IMR-90 (cell line): ENCODE results near the gene C1orf159. TPM values are rescaled to one million over a fixed set of nuclear protein-coding genes. Genes with fewer than 3 reads are reported as not detected.
A peak's percentile ranks its signal among the peaks of the same experiment; 100 is the strongest.

Experiments used
- ATAC-seq: fragments of 200-7000 bp; cut with Tn5 transposase; 2 replicates; pipeline ENCODE4 v1.9.1; 2020; ENCODE audit warnings: low read depth, mild to moderate bottlenecking, moderate library complexity
- BruUV-seq: library from RNA; stranded (reverse); fragments of 400-500 nt; replicated peaks from 2 replicates; lab custom pipeline; 2021; lab: Mats Ljungman, UMichigan
- CTCF ChIA-PET: fragments of 300-600 bp; formaldehyde crosslinking; extraction: SDS; loops from one replicate; lab custom pipeline; 2021; ENCODE audit warnings: antibody characterized with exemption; lab: Yijun Ruan, JAX
- POLR2A ChIA-PET: fragments of 300-600 bp; sonication (Branson Sonifier 250); formaldehyde crosslinking; loops from one replicate; lab custom pipeline; 2022; ENCODE audit warnings: antibody characterized with exemption; ENCODE audit not compliant: unreplicated experiment; lab: Charles Lee
- DNase-seq: peaks from one replicate; pipeline ENCODE4 v3.0.0; 2013
- H2AFZ ChIP-seq: replicated peaks from 2 replicates; pipeline ENCODE3; 2013; ENCODE audit warnings: low read length, mild to moderate bottlenecking; ENCODE audit not compliant: poor library complexity
- H2AK5ac ChIP-seq: 2 replicates; pipeline ENCODE4 v1.6.1; 2013; ENCODE audit warnings: low read depth, low read length, inconsistent platforms
- H2AK9ac ChIP-seq: replicated peaks from 2 replicates; pipeline ENCODE3; 2013; ENCODE audit warnings: mild to moderate bottlenecking, low read depth, low read length, moderate library complexity; ENCODE audit not compliant: poor library complexity
- H2BK120ac ChIP-seq: 2 replicates; pipeline ENCODE4 v1.6.1; 2013; ENCODE audit warnings: low read depth, low read length, inconsistent platforms
- H2BK15ac ChIP-seq: 3 replicates; pipeline ENCODE4 v1.6.1; 2013; ENCODE audit warnings: low read depth, low read length, inconsistent platforms
- H2BK20ac ChIP-seq: 2 replicates; pipeline ENCODE4 v1.6.1; 2013; ENCODE audit warnings: low read depth, mild to moderate bottlenecking, inconsistent platforms, low read length, moderate library complexity
- H2BK5ac ChIP-seq: 2 replicates; pipeline ENCODE4 v1.6.1; 2013; ENCODE audit warnings: mild to moderate bottlenecking, low read depth, low read length, inconsistent platforms; ENCODE audit not compliant: poor library complexity, severe bottlenecking
- H3K14ac ChIP-seq: replicated peaks from 2 replicates; pipeline ENCODE4 v1.6.1; 2013; ENCODE audit warnings: low read depth, low read length, inconsistent platforms
- H3K18ac ChIP-seq: 2 replicates; pipeline ENCODE4 v1.6.1; 2013; ENCODE audit warnings: low read depth, low read length, control low read depth
- H3K23ac ChIP-seq: 2 replicates; pipeline ENCODE4 v1.6.1; 2013; ENCODE audit warnings: low read depth, low read length, inconsistent platforms
- H3K27ac ChIP-seq: 2 replicates; pipeline ENCODE4 v1.5.1; 2013; ENCODE audit warnings: mild to moderate bottlenecking, control low read depth, low read length; ENCODE audit not compliant: insufficient read depth
- H3K27me3 ChIP-seq: 2 replicates; pipeline ENCODE4 v1.6.1; 2013; ENCODE audit warnings: low read length; ENCODE audit not compliant: control insufficient read depth, insufficient read depth
- H3K36me3 ChIP-seq: 2 replicates; pipeline ENCODE4 v1.6.1; 2013; ENCODE audit warnings: low read length, mixed read lengths; ENCODE audit not compliant: control insufficient read depth, insufficient read depth
- H3K4ac ChIP-seq: 2 replicates; pipeline ENCODE4 v1.6.1; 2013; ENCODE audit warnings: low read depth, low read length, inconsistent platforms
- H3K4me1 ChIP-seq: 2 replicates; pipeline ENCODE4 v1.6.1; 2013; ENCODE audit warnings: low read length, mixed read lengths; ENCODE audit not compliant: control insufficient read depth, insufficient read depth
- H3K4me2 ChIP-seq: 2 replicates; pipeline ENCODE4 v1.6.1; 2013; ENCODE audit warnings: low read depth, mild to moderate bottlenecking, control low read depth, low read length, moderate library complexity
- H3K4me3 ChIP-seq: 2 replicates; pipeline ENCODE4 v1.5.1; 2013; ENCODE audit warnings: low read depth, mild to moderate bottlenecking, control low read depth, low read length, moderate library complexity; ENCODE audit not compliant: insufficient read depth
- H3K56ac ChIP-seq: 2 replicates; pipeline ENCODE4 v1.6.1; 2013; ENCODE audit warnings: low read length, inconsistent platforms; ENCODE audit not compliant: insufficient read depth; ENCODE audit errors: extremely low read depth
- H3K79me1 ChIP-seq, 2 experiments: 2 replicates each; pipeline ENCODE4 v1.6.1; 2013; ENCODE audit warnings: low read length in 2 of 2, inconsistent platforms in 1 of 2, low read depth in 1 of 2
- H3K9ac ChIP-seq: 2 replicates; pipeline ENCODE4 v1.6.1; 2013; ENCODE audit warnings: low read depth, low read length, control low read depth
- H3K9me1 ChIP-seq: 2 replicates; pipeline ENCODE4 v1.6.1; 2013; ENCODE audit warnings: low read length, inconsistent platforms; ENCODE audit not compliant: insufficient read depth
- H3K9me3 ChIP-seq: 2 replicates; pipeline ENCODE4 v1.6.1; 2013; ENCODE audit warnings: low read length; ENCODE audit not compliant: control insufficient read depth, insufficient read depth
- H4K20me1 ChIP-seq: 2 replicates; pipeline ENCODE4 v1.6.1; 2013; ENCODE audit warnings: low read length, inconsistent platforms; ENCODE audit not compliant: insufficient read depth
- H4K5ac ChIP-seq: 2 replicates; pipeline ENCODE4 v1.6.1; 2013; ENCODE audit warnings: mild to moderate bottlenecking, low read depth, low read length, control low read depth
- H4K8ac ChIP-seq, 2 experiments: 2 replicates each; pipeline ENCODE4 v1.6.1; 2013; ENCODE audit warnings: low read depth in 2 of 2, low read length in 2 of 2, control low read depth in 1 of 2, inconsistent platforms in 1 of 2
- H4K91ac ChIP-seq: 2 replicates; pipeline ENCODE4 v1.6.1; 2013; ENCODE audit warnings: low read depth, low read length, inconsistent platforms; ENCODE audit not compliant: insufficient read depth
- BHLHE40 ChIP-seq: fragments of 150-350 bp; IDR thresholded peaks from 2 replicates; pipeline ENCODE4 v1.6.1; 2016; ENCODE audit warnings: mild to moderate bottlenecking, low read depth, low read length
- CEBPB ChIP-seq: IDR thresholded peaks from 2 replicates; pipeline ENCODE4 v1.6.1; 2012; ENCODE audit warnings: low read depth, low read length, improper control_type of control experiment
- CTCF ChIP-seq: conservative IDR thresholded peaks from 2 replicates; pipeline ENCODE4 v1.5.1; 2012; ENCODE audit warnings: mild to moderate bottlenecking, low read depth, low read length, improper control_type of control experiment
- ELK1 ChIP-seq: fragments of 150-350 bp; IDR thresholded peaks from 2 replicates; pipeline ENCODE4 v1.6.1; 2016; ENCODE audit warnings: low read depth, mild to moderate bottlenecking, low read length, moderate library complexity, borderline replicate concordance
- MAFK ChIP-seq: IDR thresholded peaks from 2 replicates; pipeline ENCODE4 v1.6.1; 2012; ENCODE audit warnings: low read depth, low read length, improper control_type of control experiment
- MAZ ChIP-seq: IDR thresholded peaks from 2 replicates; pipeline ENCODE4 v1.6.1; 2012; ENCODE audit warnings: low read depth, mild to moderate bottlenecking, low read length, improper control_type of control experiment, moderate library complexity, borderline replicate concordance
- MXI1 ChIP-seq: IDR thresholded peaks from 2 replicates; pipeline ENCODE4 v1.6.1; 2012; ENCODE audit warnings: low read depth, mild to moderate bottlenecking, low read length, moderate library complexity, borderline replicate concordance
- POLR2A ChIP-seq: IDR thresholded peaks from 2 replicates; pipeline ENCODE4 v1.6.1; 2012; ENCODE audit warnings: mild to moderate bottlenecking, low read depth, low read length
- RAD21 ChIP-seq: IDR thresholded peaks from 2 replicates; pipeline ENCODE4 v1.6.1; 2012; ENCODE audit warnings: low read length, improper control_type of control experiment
- RCOR1 ChIP-seq: IDR thresholded peaks from 2 replicates; pipeline ENCODE4 v1.6.1; 2012; ENCODE audit warnings: mild to moderate bottlenecking, low read length, improper control_type of control experiment; ENCODE audit not compliant: insufficient replicate concordance
- SMC3 ChIP-seq: fragments of 150-350 bp; IDR thresholded peaks from 2 replicates; pipeline ENCODE4 v1.6.1; 2016; ENCODE audit warnings: low read depth, mild to moderate bottlenecking, antibody characterized with exemption, low read length, moderate library complexity
- USF2 ChIP-seq: fragments of 150-350 bp; IDR thresholded peaks from 2 replicates; pipeline ENCODE4 v1.6.1; 2017; ENCODE audit warnings: mild to moderate bottlenecking, antibody characterized with exemption, low read length, low read depth
- WGBS, 2 experiments: methylation state at CpG; one replicate each; pipeline versions ENCODE4 v1.1.5 to v1.1.7; 2013; ENCODE audit warnings: missing lambda C conversion rate in 2 of 2; ENCODE audit not compliant: insufficient read length in 1 of 2; ENCODE audit errors: extremely low coverage in 2 of 2; 5-methylcytosine and 5-hydroxymethylcytosine counted together
- dilution Hi-C: fragments of 300-500 bp; cut with HindIII; formaldehyde crosslinking; loops from one replicate; pipeline ENCODE4 v1.14.3; 2018; ENCODE audit warnings: low sequenced_read_pairs; ENCODE audit not compliant: unreplicated experiment
- in situ Hi-C: fragments of 300-500 bp; cut with MboI; formaldehyde crosslinking; loops from 3 replicates; pipeline ENCODE4 v1.14.3; 2019; ENCODE audit warnings: low sequenced_read_pairs, inconsistent platforms, mixed read lengths
- intact Hi-C: fragments of 100-400 bp; cut with micrococcal nuclease; formaldehyde crosslinking; loops from 2 replicates; pipeline ENCODE4 v1.10.0; 2022
- polyA plus RNA-seq, 3 experiments: library from polyadenylated mRNA; depleted of rRNA; stranded (reverse); fragments of >200 nt; gene quantifications; 2 replicates each; pipeline ENCODE4 v1.2.3, GENCODE V29; 2012; ENCODE audit warnings: low replicate concordance in 1 of 3
- total RNA-seq: library from RNA; depleted of rRNA; stranded (reverse); fragments of >200 nt; gene quantifications from 2 replicates; pipeline ENCODE4 v1.2.3, GENCODE V29; 2012

The C1orf159 gene
- total and polyA plus RNA-seq, 2 of the 4 experiments (the other 2 are of a cell fraction) = 2.9 to 12.6 TPM

- Histone ChIP-seq H3K27me3 (no peaks in the 10 kb centered on the region; the same call in 1 of the 2 replicates), H3K36me3 (0 out of 2 replicates have a peak, but pooled peaks cover 3% of the 10 kb centered on the region)
These were observed 996 bp upstream of the C1orf159 start for GRCh38 chr1:1116701-1117468.

More at GRCh38 chr1:1116701-1117468, 996 bp upstream of the C1orf159 start:
- no peak overlapping the region for H4K5ac ChIP-seq
- H2BK120ac ChIP-seq = no peak overlapping the region
- no peak for TF ChIP-seq BHLHE40
- TF ChIP-seq MXI1 = no peak
- no peak for TF ChIP-seq CEBPB
- no peak for TF ChIP-seq MAFK
- TF ChIP-seq SMC3 = no peak
- no peak for TF ChIP-seq MAZ
- no peak for TF ChIP-seq RAD21
- no peak for TF ChIP-seq USF2
- no peak for TF ChIP-seq CTCF
- no peak for TF ChIP-seq POLR2A
- no peak for TF ChIP-seq ELK1
- TF ChIP-seq RCOR1 = no peak
- H3K4me3 ChIP-seq = peak overlapping the region; percentile 48
- H3K4ac ChIP-seq = no peak overlapping the region
- H3K4me2 ChIP-seq = peak overlapping the region; percentile 84
- peaks cover 5% of the 10 kb centered on the region; the same call in 1 of the 2 replicates for H3K9me3 ChIP-seq
- no peak overlapping the region for H2BK5ac ChIP-seq
- no peak overlapping the region for H3K14ac ChIP-seq
- no peaks in the 10 kb centered on the region; the same call in 1 of the 2 replicates for H4K20me1 ChIP-seq
- no peak overlapping the region for H3K18ac ChIP-seq
- ChIA-PET POLR2A (no interaction called here), CTCF (no interaction called here)
- H2AK5ac ChIP-seq = no peak overlapping the region
- intact Hi-C loops (loop anchor here (5.0 kb wide), 1 partner anchor 85 kb away; no protein-coding TSS in a partner anchor), in situ Hi-C loops (no loop called here), dilution Hi-C loops (no loop called here)
- no TSS peak for BruUV-seq
- ATAC-seq (no peak; the same call in 1 of the 2 replicates), DNase-seq (no peak)
- H4K91ac ChIP-seq = no peak overlapping the region
- 0% methylated on average over 19 of the region's 47 CpGs; no CpG with 5 or more reads in 1 of the 2 experiments for WGBS, 2 experiments
- H3K27ac ChIP-seq = no peak overlapping the region
- no peak overlapping the region for H2BK15ac ChIP-seq
- peak overlapping the region; percentile 7 for H2AK9ac ChIP-seq
- H3K4me1 ChIP-seq = 0 out of 2 replicates have a peak, but pooled peaks cover 1% of the 10 kb centered on the region
- H3K56ac ChIP-seq = no peak overlapping the region
- no peak overlapping the region for H3K23ac ChIP-seq
- no peak overlapping the region for H2BK20ac ChIP-seq
- peaks cover 5% of the 10 kb centered on the region; the same call in 1 of the 2 replicates for H3K9me1 ChIP-seq
- H3K79me1 ChIP-seq = peaks cover 10 to 24% of the 10 kb centered on the region in 2 experiments
- H2AFZ ChIP-seq = peak overlapping the region; percentile 90
- H4K8ac ChIP-seq = no peak overlapping the region
- H3K9ac ChIP-seq = no peak overlapping the region
